OCI-LY1 (cell line): ENCODE results near the gene NIPA2.

Source experiments
- H2AFZ ChIP-seq: fragments of 200-600 bp; sonication (generic), shearing (Covaris generic); 2 replicates; pipeline ENCODE4 v1.6.0; 2014; ENCODE audit warnings: antibody characterized with exemption, mild to moderate bottlenecking, low read length
- H3F3A ChIP-seq: fragments of 200-600 bp; sonication (generic), shearing (Covaris generic); 2 replicates; pipeline ENCODE4 v1.6.0; 2014; ENCODE audit warnings: mild to moderate bottlenecking, antibody characterized with exemption, low read length, moderate library complexity; ENCODE audit not compliant: insufficient read depth
- H3K27ac ChIP-seq: fragments of 200-600 bp; sonication (generic); 2 replicates; pipeline ENCODE4 v1.5.1; 2014; ENCODE audit warnings: low read length, mixed run types, mild to moderate bottlenecking, low read depth; ENCODE audit not compliant: poor library complexity, severe bottlenecking
- H3K27me3 ChIP-seq: fragments of 200-600 bp; sonication (generic); 2 replicates; pipeline ENCODE4 v1.6.0; 2014; ENCODE audit warnings: antibody characterized with exemption, mild to moderate bottlenecking, low read length, moderate library complexity; ENCODE audit not compliant: insufficient read depth
- H3K36me3 ChIP-seq: fragments of 200-600 bp; sonication (generic); 2 replicates; pipeline ENCODE4 v1.6.1; 2014; ENCODE audit warnings: mild to moderate bottlenecking, antibody characterized with exemption, low read length, moderate library complexity, mixed read lengths; ENCODE audit not compliant: insufficient read depth
- H3K4me1 ChIP-seq: fragments of 200-600 bp; sonication (generic); 2 replicates; pipeline ENCODE4 v1.5.1; 2014; ENCODE audit warnings: mild to moderate bottlenecking, low read length, moderate library complexity; ENCODE audit not compliant: insufficient read depth, severe bottlenecking
- H3K4me2 ChIP-seq: fragments of 200-600 bp; sonication (generic), shearing (Covaris generic); 2 replicates; pipeline ENCODE4 v1.6.1; 2014; ENCODE audit warnings: low read length
- H3K4me3 ChIP-seq: fragments of 200-600 bp; sonication (generic); 2 replicates; pipeline ENCODE4 v1.5.1; 2014; ENCODE audit warnings: low read length, low read depth, mild to moderate bottlenecking, mixed read lengths; ENCODE audit not compliant: poor library complexity, severe bottlenecking
- H3K79me2 ChIP-seq: fragments of 200-600 bp; shearing (Covaris generic); 2 replicates; pipeline ENCODE4 v1.6.1; 2016; ENCODE audit warnings: mixed run types, low read length, mixed read lengths; ENCODE audit not compliant: insufficient read depth
- H3K9ac ChIP-seq: fragments of 200-600 bp; sonication (generic), shearing (Covaris generic); 2 replicates; pipeline ENCODE4 v1.6.1; 2014; ENCODE audit warnings: mild to moderate bottlenecking, low read length, mixed read lengths
- H3K9me2 ChIP-seq: fragments of 200-600 bp; sonication (generic), shearing (Covaris generic); 2 replicates; pipeline ENCODE4 v1.6.1; 2014; ENCODE audit warnings: low read depth, mild to moderate bottlenecking, low read length, mixed read lengths
- H3K9me3 ChIP-seq: fragments of 200-600 bp; shearing (Covaris generic); 2 replicates; pipeline ENCODE4 v1.6.1; 2014; ENCODE audit warnings: low read length, mixed read lengths
- H4K20me1 ChIP-seq: fragments of 200-600 bp; sonication (generic), shearing (Covaris generic); 2 replicates; pipeline ENCODE4 v1.6.0; 2016; ENCODE audit warnings: mild to moderate bottlenecking, low read length; ENCODE audit not compliant: insufficient read depth
- EZH2 ChIP-seq: fragments of 200-600 bp; sonication (generic), shearing (Covaris generic); IDR thresholded peaks from 2 replicates; pipeline ENCODE4 v1.8.0; 2017; ENCODE audit warnings: borderline replicate concordance, mixed run types, mild to moderate bottlenecking, antibody characterized with exemption, low read length, moderate library complexity, mixed read lengths
- TF ChIP-seq, protein P1 (sequence below): fragments of 200-600 bp; sonication (generic), shearing (Covaris generic); IDR thresholded peaks from 2 replicates; pipeline ENCODE4 v1.5.1; 2017; ENCODE audit warnings: mild to moderate bottlenecking, antibody characterized with exemption, low read length, moderate library complexity, mixed read lengths

Gene NIPA2

DNA sequence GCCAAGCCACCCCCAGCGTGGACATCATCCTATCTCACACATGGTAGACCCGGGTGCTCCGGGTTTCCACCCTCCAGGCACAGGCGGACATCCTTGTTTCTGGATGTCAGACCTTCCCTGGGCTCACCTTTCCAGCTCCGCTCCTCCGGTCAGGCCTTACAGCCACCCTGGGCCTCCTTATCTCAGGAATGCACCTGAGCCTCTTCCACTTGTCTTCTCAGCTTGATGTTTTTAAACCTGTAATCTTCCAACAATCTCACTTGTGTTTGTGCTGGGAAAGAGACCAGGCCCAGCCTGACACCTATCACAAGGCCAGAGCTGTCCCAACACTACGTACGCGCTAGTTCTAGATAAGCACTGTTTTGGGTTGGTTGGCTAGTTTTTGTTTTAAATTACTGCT lies 53.9 kb downstream of the NIPA2 start:
- Histone ChIP-seq H3K79me2 (no peaks in the 10 kb centered on the region), H3K4me3 (no peak overlapping the region), H3K27me3 (no peaks in the 10 kb centered on the region), H3K4me1 (no peaks in the 10 kb centered on the region), H3K36me3 (no peaks in the 10 kb centered on the region), H3F3A (no peaks in the 10 kb centered on the region), H3K27ac (no peak overlapping the region), H3K9me2 (no peaks in the 10 kb centered on the region), H2AFZ (no peak overlapping the region), H3K9ac (no peak overlapping the region), H3K9me3 (no peaks in the 10 kb centered on the region), H4K20me1 (no peaks in the 10 kb centered on the region), H3K4me2 (no peak overlapping the region)
- TF ChIP-seq, protein P1, sequence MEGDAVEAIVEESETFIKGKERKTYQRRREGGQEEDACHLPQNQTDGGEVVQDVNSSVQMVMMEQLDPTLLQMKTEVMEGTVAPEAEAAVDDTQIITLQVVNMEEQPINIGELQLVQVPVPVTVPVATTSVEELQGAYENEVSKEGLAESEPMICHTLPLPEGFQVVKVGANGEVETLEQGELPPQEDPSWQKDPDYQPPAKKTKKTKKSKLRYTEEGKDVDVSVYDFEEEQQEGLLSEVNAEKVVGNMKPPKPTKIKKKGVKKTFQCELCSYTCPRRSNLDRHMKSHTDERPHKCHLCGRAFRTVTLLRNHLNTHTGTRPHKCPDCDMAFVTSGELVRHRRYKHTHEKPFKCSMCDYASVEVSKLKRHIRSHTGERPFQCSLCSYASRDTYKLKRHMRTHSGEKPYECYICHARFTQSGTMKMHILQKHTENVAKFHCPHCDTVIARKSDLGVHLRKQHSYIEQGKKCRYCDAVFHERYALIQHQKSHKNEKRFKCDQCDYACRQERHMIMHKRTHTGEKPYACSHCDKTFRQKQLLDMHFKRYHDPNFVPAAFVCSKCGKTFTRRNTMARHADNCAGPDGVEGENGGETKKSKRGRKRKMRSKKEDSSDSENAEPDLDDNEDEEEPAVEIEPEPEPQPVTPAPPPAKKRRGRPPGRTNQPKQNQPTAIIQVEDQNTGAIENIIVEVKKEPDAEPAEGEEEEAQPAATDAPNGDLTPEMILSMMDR = no peak
- TF ChIP-seq EZH2 = no peak

DNA sequence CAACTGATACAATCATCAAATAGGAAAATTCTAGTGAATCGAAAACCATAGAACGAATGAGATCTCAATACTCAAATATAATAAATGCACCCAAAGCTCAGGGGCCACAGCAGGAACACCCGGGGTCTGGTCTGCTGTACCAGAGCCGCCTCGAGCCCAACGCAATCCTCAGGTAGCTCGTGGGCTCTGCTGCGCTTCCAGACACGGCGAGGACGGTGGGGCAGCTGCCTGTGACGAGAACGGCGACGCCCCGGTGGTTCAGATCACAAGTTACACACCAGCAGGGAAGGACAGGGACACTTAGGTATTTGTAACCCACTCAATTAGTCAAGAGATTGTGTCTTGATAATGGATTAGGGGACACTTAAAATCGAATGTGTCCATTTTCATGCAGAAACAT lies 54.6 kb downstream of the NIPA2 start:
- H2AFZ ChIP-seq = no peak overlapping the region
- H3K79me2 ChIP-seq = no peaks in the 10 kb centered on the region
- no peaks in the 10 kb centered on the region for H4K20me1 ChIP-seq
- H3K9ac ChIP-seq = no peak overlapping the region
- H3K36me3 ChIP-seq = no peaks in the 10 kb centered on the region
- no peak overlapping the region for H3K27ac ChIP-seq
- no peaks in the 10 kb centered on the region for H3K9me3 ChIP-seq
- TF ChIP-seq, protein P1 = no peak
- no peak for TF ChIP-seq EZH2
- no peaks in the 10 kb centered on the region for H3K27me3 ChIP-seq
- no peaks in the 10 kb centered on the region for H3K4me1 ChIP-seq
- no peaks in the 10 kb centered on the region for H3K9me2 ChIP-seq
- no peak overlapping the region for H3K4me3 ChIP-seq
- H3K4me2 ChIP-seq = no peak overlapping the region
- no peaks in the 10 kb centered on the region for H3F3A ChIP-seq

DNA sequence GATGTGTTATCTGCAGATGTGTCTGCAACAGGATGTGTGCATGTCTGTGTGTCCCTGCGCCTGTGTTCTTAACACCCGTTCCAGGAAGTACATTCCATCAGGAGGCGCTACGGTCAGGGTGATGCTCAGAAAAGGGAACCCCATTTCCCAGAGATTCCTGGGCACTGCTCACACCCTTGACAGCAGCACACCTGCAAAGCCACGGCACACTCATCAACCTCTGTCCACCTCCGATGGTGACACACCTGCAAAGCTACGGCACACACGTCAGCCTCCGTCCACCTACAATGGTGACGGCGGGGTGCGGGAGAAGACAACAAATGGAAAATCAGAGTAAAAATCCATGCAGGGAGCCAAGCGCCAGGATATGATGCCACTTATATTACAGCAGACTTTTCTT lies 55.4 kb downstream of the NIPA2 start:
- no peak for TF ChIP-seq EZH2
- TF ChIP-seq, protein P1 = no peak
- Histone ChIP-seq H3F3A (no peaks in the 10 kb centered on the region), H3K27ac (no peak overlapping the region), H3K9me2 (no peaks in the 10 kb centered on the region), H3K27me3 (no peaks in the 10 kb centered on the region), H3K4me3 (no peak overlapping the region), H3K36me3 (no peaks in the 10 kb centered on the region), H3K4me1 (no peaks in the 10 kb centered on the region), H3K9ac (no peak overlapping the region), H3K79me2 (no peaks in the 10 kb centered on the region), H2AFZ (no peak overlapping the region), H3K4me2 (no peak overlapping the region), H3K9me3 (no peaks in the 10 kb centered on the region), H4K20me1 (no peaks in the 10 kb centered on the region)
